Measurements from ENCODE around the gene DCDC1.

Gene DCDC1

GRCh38 chr11:30837252-30837651 is 532.3 kb downstream of the DCDC1 start:
- no peak for DNase-seq (ENCODE audit: low read depth in 2 of 2)

GRCh38 chr11:30832831-30833230 is 536.7 kb downstream of the DCDC1 start:
- no peak for DNase-seq (ENCODE audit: low read depth in 2 of 2)

- DNase-seq (ENCODE audit: low read depth in 2 of 2): no peak
Measured at GRCh38 chr11:30830681-30831080, 538.9 kb downstream of the DCDC1 start.

GRCh38 chr11:30826911-30827310 is 542.6 kb downstream of the DCDC1 start:
- no peak for DNase-seq (ENCODE audit: low read depth in 2 of 2)

GRCh38 chr11:30825723-30826122 is 543.8 kb downstream of the DCDC1 start:
- no peak for DNase-seq (ENCODE audit: low read depth in 2 of 2)

- DNase-seq (ENCODE audit: low read depth in 2 of 2): no peak
Measured at GRCh38 chr11:30823119-30823518, 546.4 kb downstream of the DCDC1 start.

- no peak for DNase-seq (ENCODE audit: low read depth in 2 of 2)
Measured at GRCh38 chr11:30821438-30821965, 548.0 kb downstream of the DCDC1 start.

GRCh38 chr11:30818721-30819120 is 550.8 kb downstream of the DCDC1 start:
- DNase-seq (ENCODE audit: low read depth in 2 of 2): no peak

GRCh38 chr11:30816959-30817880 is 552.3 kb downstream of the DCDC1 start:
- DNase-seq (ENCODE audit: low read depth in 2 of 2): no peak

- no peak for DNase-seq (ENCODE audit: low read depth in 2 of 2)
Measured at GRCh38 chr11:30815619-30816018, 553.9 kb downstream of the DCDC1 start.

- no peak for DNase-seq (ENCODE audit: low read depth in 2 of 2)
Measured at GRCh38 chr11:30814737-30815136, 554.8 kb downstream of the DCDC1 start.
